Mesothelial cell of epicardium (in vitro differentiated cells): ENCODE measurements around the gene MAST4. TPM values are rescaled to one million over a fixed set of nuclear protein-coding genes. Genes with fewer than 3 reads are reported as not detected.

ENCODE experiments used
- DNase-seq, 2 experiments: peaks; one replicate each; pipeline ENCODE4 v3.0.0; 2021; ENCODE audit warnings: low spot score in 2 of 2; ENCODE audit not compliant: unreplicated experiment in 2 of 2
- H3K27ac Mint-ChIP-seq: 2 replicates; pipeline ENCODE4 v1.8.0; 2021; ENCODE audit warnings: mixed read lengths
- H3K27me3 Mint-ChIP-seq: 2 replicates; pipeline ENCODE4 v1.8.0; 2021; ENCODE audit warnings: low read depth, mixed read lengths
- H3K36me3 Mint-ChIP-seq: 2 replicates; pipeline ENCODE4 v1.8.0; 2021; ENCODE audit warnings: mixed read lengths
- H3K4me1 Mint-ChIP-seq: 2 replicates; pipeline ENCODE4 v1.8.0; 2021; ENCODE audit warnings: mixed read lengths
- H3K4me3 Mint-ChIP-seq: 2 replicates; pipeline ENCODE4 v1.8.0; 2021; ENCODE audit warnings: mild to moderate bottlenecking, moderate library complexity, mixed read lengths
- H3K9me3 Mint-ChIP-seq: 2 replicates; pipeline ENCODE4 v1.8.0; 2021; ENCODE audit warnings: mixed read lengths
- CTCF ChIP-seq: fragments of 200-600 bp; sonication (generic); IDR thresholded peaks from one replicate; pipeline ENCODE4 v1.5.0; 2021; ENCODE audit warnings: antibody characterized with exemption; ENCODE audit not compliant: unreplicated experiment
- total RNA-seq: library from RNA; stranded (reverse); gene quantifications from 3 replicates; pipeline ENCODE4 v1.2.1, GENCODE V29; 2021

Gene MAST4
- total RNA-seq, 1 donor from 2014 or later, result 29.8 TPM

DNA sequence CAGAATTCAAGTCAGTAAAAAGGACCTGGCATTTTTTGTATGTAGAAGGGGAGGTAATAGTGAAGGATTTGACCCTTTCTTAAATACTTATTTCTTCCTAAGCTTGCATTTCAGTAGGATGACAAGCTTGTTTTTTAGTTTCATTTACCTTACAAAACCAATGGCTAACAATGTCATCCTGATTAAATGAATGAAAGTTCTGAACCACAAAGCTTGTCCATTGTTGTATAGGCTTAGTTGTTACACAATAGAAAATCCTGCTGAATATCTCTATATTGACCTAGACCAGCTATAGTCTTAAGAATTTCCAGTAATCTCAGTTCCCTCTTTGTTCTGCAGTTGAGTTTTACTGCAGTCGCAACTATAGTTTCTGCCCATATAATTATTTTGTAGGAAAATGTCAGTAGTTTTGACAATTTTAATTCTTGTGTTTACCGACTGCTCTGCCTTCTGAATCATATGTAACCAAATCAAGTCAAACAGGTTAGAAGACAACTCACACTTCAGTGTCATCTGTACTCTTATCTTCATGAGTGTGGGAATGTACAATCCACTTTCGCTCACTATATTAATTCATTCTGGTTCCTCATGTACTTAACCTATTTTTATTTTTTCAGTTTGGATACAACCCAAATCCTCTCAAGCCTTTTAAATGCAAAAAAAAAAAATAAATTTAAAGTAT lies 404.7 kb downstream of the MAST4 start:
- no peaks in the 10 kb centered on the region for H3K27me3 Mint-ChIP-seq
- H3K36me3 Mint-ChIP-seq, result no peaks in the 10 kb centered on the region
- H3K4me3 Mint-ChIP-seq, result no peak overlapping the region
- peaks cover 23% of the 10 kb centered on the region for H3K4me1 Mint-ChIP-seq
- H3K27ac Mint-ChIP-seq, result no peak overlapping the region
- no peak for TF ChIP-seq CTCF
- peaks cover 6% of the 10 kb centered on the region for H3K9me3 Mint-ChIP-seq
- DNase-seq, result no peak

GRCh38 chr5:67002832-67003684 lies 406.9 kb downstream of the MAST4 start:
- Mint-ChIP-seq H3K4me3 (peak overlapping the region; percentile 79), H3K36me3 (no peaks in the 10 kb centered on the region), H3K27ac (no peak overlapping the region), H3K9me3 (peaks cover 6% of the 10 kb centered on the region), H3K27me3 (no peaks in the 10 kb centered on the region), H3K4me1 (peaks cover 37% of the 10 kb centered on the region)
- TF ChIP-seq CTCF, result no peak
- no peak for DNase-seq

DNA sequence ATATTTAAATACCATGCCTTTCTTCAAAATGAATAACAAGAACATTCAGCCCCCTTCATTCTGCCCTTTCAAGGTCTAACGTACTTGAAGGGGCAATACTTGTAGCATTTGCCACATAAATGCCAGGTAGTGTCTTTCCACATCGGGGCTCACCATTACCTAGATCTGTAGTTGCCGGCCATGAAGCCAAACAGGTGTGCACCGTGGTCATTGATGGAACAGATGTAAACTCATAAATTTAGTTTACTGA lies 407.4 kb downstream of the MAST4 start:
- Mint-ChIP-seq H3K27me3 (no peaks in the 10 kb centered on the region), H3K36me3 (no peaks in the 10 kb centered on the region), H3K9me3 (peaks cover 6% of the 10 kb centered on the region), H3K4me3 (peak overlapping the region; percentile 79), H3K4me1 (peaks cover 37% of the 10 kb centered on the region), H3K27ac (peak overlapping the region; percentile 85)
- TF ChIP-seq CTCF, result no peak
- DNase-seq, result no peak

- peak overlapping the region; percentile 93 for H3K27ac Mint-ChIP-seq
- no peaks in the 10 kb centered on the region for H3K27me3 Mint-ChIP-seq
- H3K36me3 Mint-ChIP-seq, result no peaks in the 10 kb centered on the region
- H3K4me1 Mint-ChIP-seq, result peaks cover 37% of the 10 kb centered on the region
- H3K9me3 Mint-ChIP-seq, result peaks cover under 1% of the 10 kb centered on the region
- no peak for TF ChIP-seq CTCF
- peak overlapping the region; percentile 79 for H3K4me3 Mint-ChIP-seq
- DNase-seq, result peak; percentile 49 to 73
Measured at GRCh38 chr5:67003935-67004729, 407.9 kb downstream of the MAST4 start.

- peak overlapping the region; percentile 93 for H3K27ac Mint-ChIP-seq
- no peaks in the 10 kb centered on the region for H3K9me3 Mint-ChIP-seq
- H3K27me3 Mint-ChIP-seq, result no peaks in the 10 kb centered on the region
- peaks cover 37% of the 10 kb centered on the region for H3K4me1 Mint-ChIP-seq
- H3K36me3 Mint-ChIP-seq, result no peaks in the 10 kb centered on the region
- TF ChIP-seq CTCF, result no peak
- H3K4me3 Mint-ChIP-seq, result peak overlapping the region; percentile 79
- no peak for DNase-seq
Measured at GRCh38 chr5:67004730-67005350, 408.6 kb downstream of the MAST4 start.
